ENCODE measurements around the gene SPAG16.

DNA sequence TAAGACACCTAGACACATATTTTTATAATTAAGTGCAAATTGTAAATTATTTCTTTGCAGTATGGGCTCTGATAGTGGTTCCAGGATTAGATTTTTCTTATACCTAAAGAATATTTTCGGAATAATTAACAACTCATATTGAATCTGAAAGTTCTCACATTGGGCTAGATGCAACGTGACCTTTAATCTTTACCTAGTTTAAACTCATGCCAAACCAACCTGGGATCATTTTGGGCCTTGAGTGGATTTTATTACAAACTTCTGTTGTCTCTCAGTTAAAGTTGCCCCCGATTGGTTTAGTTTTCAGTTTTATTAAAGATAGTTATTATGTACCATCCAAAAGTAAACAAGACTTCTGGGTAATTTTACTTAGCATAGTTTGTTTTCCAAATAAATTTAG, 896.4 kb downstream of the SPAG16 start:
- TF ChIP-seq, protein P1, sequence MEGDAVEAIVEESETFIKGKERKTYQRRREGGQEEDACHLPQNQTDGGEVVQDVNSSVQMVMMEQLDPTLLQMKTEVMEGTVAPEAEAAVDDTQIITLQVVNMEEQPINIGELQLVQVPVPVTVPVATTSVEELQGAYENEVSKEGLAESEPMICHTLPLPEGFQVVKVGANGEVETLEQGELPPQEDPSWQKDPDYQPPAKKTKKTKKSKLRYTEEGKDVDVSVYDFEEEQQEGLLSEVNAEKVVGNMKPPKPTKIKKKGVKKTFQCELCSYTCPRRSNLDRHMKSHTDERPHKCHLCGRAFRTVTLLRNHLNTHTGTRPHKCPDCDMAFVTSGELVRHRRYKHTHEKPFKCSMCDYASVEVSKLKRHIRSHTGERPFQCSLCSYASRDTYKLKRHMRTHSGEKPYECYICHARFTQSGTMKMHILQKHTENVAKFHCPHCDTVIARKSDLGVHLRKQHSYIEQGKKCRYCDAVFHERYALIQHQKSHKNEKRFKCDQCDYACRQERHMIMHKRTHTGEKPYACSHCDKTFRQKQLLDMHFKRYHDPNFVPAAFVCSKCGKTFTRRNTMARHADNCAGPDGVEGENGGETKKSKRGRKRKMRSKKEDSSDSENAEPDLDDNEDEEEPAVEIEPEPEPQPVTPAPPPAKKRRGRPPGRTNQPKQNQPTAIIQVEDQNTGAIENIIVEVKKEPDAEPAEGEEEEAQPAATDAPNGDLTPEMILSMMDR (IDR thresholded peaks at IDR 0.05): no peak
- TF ChIP-seq POLR2A (IDR thresholded peaks at IDR 0.05): no peak

All from testis (tissue), 2 donors.